Measurements from ENCODE around the gene PCGF1. TPM values are rescaled to one million over a fixed set of nuclear protein-coding genes. Genes with fewer than 3 reads are reported as not detected.

PCGF1 gene
- total and polyA plus RNA-seq, 9 of the 15 experiments (the other 6 are each of a cell fraction or from before 2014, with no cell fraction given) = 20.3 to 45.7 (median 29.3) TPM

DNA sequence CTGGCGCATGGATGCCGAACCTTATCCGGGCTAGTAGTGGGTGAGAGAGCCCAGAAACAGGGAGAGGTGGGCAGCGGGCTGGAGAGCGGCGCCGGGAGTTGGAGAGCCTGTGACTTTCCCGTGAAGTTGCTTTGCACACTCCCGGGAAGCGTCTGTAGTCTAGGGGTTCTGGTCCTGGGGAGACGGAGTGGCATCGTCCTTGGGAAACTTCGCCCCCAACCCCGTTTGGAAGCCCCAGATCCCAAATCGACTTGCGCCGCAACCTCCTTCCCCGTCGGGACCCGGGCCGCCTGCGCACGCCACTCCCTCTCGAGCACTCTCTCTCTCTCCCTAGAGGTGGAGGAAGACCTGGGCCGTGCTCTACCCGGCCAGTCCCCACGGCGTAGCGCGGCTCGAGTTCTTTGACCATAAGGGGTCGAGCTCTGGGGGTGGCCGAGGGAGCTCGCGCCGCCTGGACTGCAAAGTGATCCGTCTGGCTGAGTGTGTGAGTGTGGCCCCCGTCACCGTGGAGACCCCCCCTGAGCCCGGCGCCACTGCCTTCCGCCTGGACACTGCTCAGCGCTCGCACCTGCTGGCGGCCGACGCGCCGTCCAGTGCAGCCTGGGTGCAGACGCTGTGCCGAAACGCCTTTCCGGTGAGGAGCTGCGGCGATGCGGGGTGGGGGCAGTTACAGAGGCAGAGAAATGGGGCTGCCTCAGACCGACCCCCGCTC, 47.5 kb upstream of the PCGF1 start (continued):
- TF ChIP-seq STAT6 (CRISPR knock-in tag; IDR thresholded peaks at IDR 0.05) (0 out of 2 replicates have a peak, but pooled peaks have one; percentile 72), NR3C1 (CRISPR knock-in tag; IDR thresholded peaks at IDR 0.05) (0 out of 2 replicates have a peak, but pooled peaks have one; percentile 50), RERE (CRISPR knock-in tag; IDR thresholded peaks at IDR 0.05; ENCODE audit: borderline replicate concordance) (0 out of 2 replicates have a peak, but pooled peaks have one; percentile 1), HNRNPLL (IDR thresholded peaks at IDR 0.05; ENCODE audit: low read depth, low read length, poor library complexity, severe bottlenecking) (peak; percentile 57), ZNF76 (CRISPR knock-in tag; IDR thresholded peaks at IDR 0.05; ENCODE audit: borderline replicate concordance) (no peak), EP400 (IDR thresholded peaks at IDR 0.05) (peak; percentile 53), RBFOX2 (IDR thresholded peaks at IDR 0.05; ENCODE audit: low read depth, low read length) (peak; percentile 63), CBX3 (IDR thresholded peaks at IDR 0.05; ENCODE audit: borderline replicate concordance in 1 of 2, low read length in 2 of 2) (peak in 1 of 2 experiments; percentile 16; a peak in 1 of 3 replicates), CCAR2 (IDR thresholded peaks at IDR 0.05; ENCODE audit: low read depth, low read length) (no peak), KAT7 (CRISPR knock-in tag; IDR thresholded peaks at IDR 0.05; ENCODE audit: borderline replicate concordance) (peak; percentile 67; the same call in 1 of the 2 replicates), NCOA6 (IDR thresholded peaks at IDR 0.05) (peak; percentile 14), GABPB1 (CRISPR knock-in tag; IDR thresholded peaks at IDR 0.05) (peak; percentile 56; the same call in 1 of the 2 replicates), SMARCB1 (IDR thresholded peaks at IDR 0.05; ENCODE audit: insufficient read length, low read depth) (no peak), PHF20 (IDR thresholded peaks at IDR 0.05; ENCODE audit: partially characterized antibody) (peak; percentile 57), PML (IDR thresholded peaks at IDR 0.05; ENCODE audit: low read length) (no peak), SIN3B (IDR thresholded peaks at IDR 0.05; ENCODE audit: low read depth) (peak; percentile 21; the same call in 1 of the 2 replicates), SUPT5H (IDR thresholded peaks at IDR 0.05) (0 out of 2 replicates have a peak, but pooled peaks have one; percentile 56), ELF1 (tag; IDR thresholded peaks at IDR 0.05) (peak; percentile 26; the same call in 1 of the 2 replicates)
- TF ChIP-seq, protein P1, sequence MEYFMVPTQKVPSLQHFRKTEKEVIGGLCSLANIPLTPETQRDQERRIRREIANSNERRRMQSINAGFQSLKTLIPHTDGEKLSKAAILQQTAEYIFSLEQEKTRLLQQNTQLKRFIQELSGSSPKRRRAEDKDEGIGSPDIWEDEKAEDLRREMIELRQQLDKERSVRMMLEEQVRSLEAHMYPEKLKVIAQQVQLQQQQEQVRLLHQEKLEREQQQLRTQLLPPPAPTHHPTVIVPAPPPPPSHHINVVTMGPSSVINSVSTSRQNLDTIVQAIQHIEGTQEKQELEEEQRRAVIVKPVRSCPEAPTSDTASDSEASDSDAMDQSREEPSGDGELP (CRISPR knock-in tag; IDR thresholded peaks at IDR 0.05; ENCODE audit: borderline replicate concordance) = peak; percentile 42; the same call in 1 of the 2 replicates

All from K562 (cell line).